GM21717 (cell line): ENCODE results near the gene PLD6.

Experiments used
- ATAC-seq: cut with Tn5 transposase; IDR thresholded peaks from one replicate; pipeline ENCODE4 v1.9.1; 2021; ENCODE audit warnings: mild to moderate bottlenecking, moderate library complexity; ENCODE audit not compliant: unreplicated experiment

Gene PLD6

GRCh38 chr17:17227608-17228520 lies 21.7 kb upstream of the PLD6 start:
- ATAC-seq, result no peak

- no peak for ATAC-seq
These were observed 20.5 kb upstream of the PLD6 start for GRCh38 chr17:17226451-17227265.

- ATAC-seq, result no peak
These were observed 19.8 kb upstream of the PLD6 start for GRCh38 chr17:17225901-17226300.

- ATAC-seq, result no peak
These were observed 18.0 kb upstream of the PLD6 start for GRCh38 chr17:17224137-17224536.

- ATAC-seq, result no peak
These were observed 17.6 kb upstream of the PLD6 start for GRCh38 chr17:17223736-17224135.

- no peak for ATAC-seq
These were observed 15.2 kb upstream of the PLD6 start for GRCh38 chr17:17221329-17221728.

GRCh38 chr17:17220529-17220928 lies 14.4 kb upstream of the PLD6 start:
- no peak for ATAC-seq

GRCh38 chr17:17217995-17218394 lies 11.9 kb upstream of the PLD6 start:
- ATAC-seq, result no peak

GRCh38 chr17:17216776-17217175 lies 10.6 kb upstream of the PLD6 start:
- no peak for ATAC-seq

GRCh38 chr17:17216236-17216635 lies 10.1 kb upstream of the PLD6 start:
- no peak for ATAC-seq

GRCh38 chr17:17215575-17215974 lies 9.4 kb upstream of the PLD6 start:
- no peak for ATAC-seq

GRCh38 chr17:17214646-17215436 lies 8.7 kb upstream of the PLD6 start:
- ATAC-seq, result no peak

- ATAC-seq, result no peak
These were observed 7.6 kb upstream of the PLD6 start for GRCh38 chr17:17213775-17214174.

- ATAC-seq, result no peak
These were observed 1.9 kb upstream of the PLD6 start for GRCh38 chr17:17207998-17208397.

- ATAC-seq, result no peak
These were observed 791 bp upstream of the PLD6 start for GRCh38 chr17:17206913-17207335.

GRCh38 chr17:17205368-17206123 lies 587 bp downstream of the PLD6 start:
- ATAC-seq, result peak; percentile 22

- ATAC-seq, result no peak
These were observed 1.4 kb downstream of the PLD6 start for GRCh38 chr17:17204635-17205231.

- no peak for ATAC-seq
These were observed 2.0 kb downstream of the PLD6 start for GRCh38 chr17:17204041-17204591.

GRCh38 chr17:17203173-17203730 lies 2.9 kb downstream of the PLD6 start:
- ATAC-seq, result no peak
